Measurements from ENCODE around the gene FOXI2. TPM values are rescaled to one million over a fixed set of nuclear protein-coding genes. Genes with fewer than 3 reads are reported as not detected.

FOXI2 gene
- total and polyA plus RNA-seq, 2 of the 4 experiments (the other 2 are of a cell fraction), result not detected

GRCh38 chr10:127699311-127699710, 37.7 kb upstream of the FOXI2 start:
- Histone ChIP-seq H4K5ac (ENCODE audit: low read depth, low read length) (no peak overlapping the region), H3K14ac (replicated peaks; ENCODE audit: low read depth, low read length) (no peak overlapping the region), H2BK5ac (ENCODE audit: low read depth, low read length, poor library complexity, severe bottlenecking) (no peak overlapping the region), H4K20me1 (ENCODE audit: insufficient read depth, low read length) (no peaks in the 10 kb centered on the region), H2BK20ac (ENCODE audit: low read depth, low read length) (no peak overlapping the region), H3K56ac (ENCODE audit: extremely low read depth, insufficient read depth, low read length) (no peak overlapping the region), H3K36me3 (ENCODE audit: control insufficient read depth, insufficient read depth, low read length) (no peaks in the 10 kb centered on the region), H4K91ac (ENCODE audit: insufficient read depth, low read depth, low read length) (no peak overlapping the region), H3K4me1 (ENCODE audit: control insufficient read depth, insufficient read depth, low read length) (no peaks in the 10 kb centered on the region), H3K4me3 (ENCODE audit: insufficient read depth, low read depth, low read length) (no peak overlapping the region), H3K27ac (ENCODE audit: insufficient read depth, low read length) (no peak overlapping the region), H3K9me1 (ENCODE audit: insufficient read depth, low read length) (no peaks in the 10 kb centered on the region), H3K79me1 (ENCODE audit: low read depth in 1 of 2, low read length in 2 of 2) (no peaks in the 10 kb centered on the region), H3K23ac (ENCODE audit: low read depth, low read length) (no peak overlapping the region), H4K8ac (ENCODE audit: low read depth in 2 of 2, low read length in 2 of 2) (no peak overlapping the region), H2BK120ac (ENCODE audit: low read depth, low read length) (no peak overlapping the region), H2BK15ac (ENCODE audit: low read depth, low read length) (no peak overlapping the region), H3K9ac (ENCODE audit: low read depth, low read length) (no peak overlapping the region), H3K4ac (ENCODE audit: low read depth, low read length) (no peak overlapping the region), H3K4me2 (ENCODE audit: low read depth, low read length) (no peak overlapping the region), H3K27me3 (ENCODE audit: control insufficient read depth, insufficient read depth, low read length) (no peaks in the 10 kb centered on the region), H3K18ac (ENCODE audit: low read depth, low read length) (no peak overlapping the region), H2AK5ac (ENCODE audit: low read depth, low read length) (no peak overlapping the region), H3K9me3 (ENCODE audit: control insufficient read depth, insufficient read depth, low read length) (peaks cover 18% of the 10 kb centered on the region), H2AK9ac (replicated peaks; ENCODE audit: low read depth, low read length, poor library complexity) (no peak overlapping the region), H2AFZ (replicated peaks; ENCODE audit: low read length, poor library complexity) (no peak overlapping the region)
- dilution Hi-C loops (cut with HindIII; ENCODE audit: low sequenced_read_pairs, unreplicated experiment) (no loop called here), in situ Hi-C loops (cut with MboI; ENCODE audit: low sequenced_read_pairs) (no loop called here), intact Hi-C loops (cut with micrococcal nuclease) (no loop called here)
- DNase-seq, result no peak
- ChIA-PET POLR2A (ENCODE audit: unreplicated experiment) (no interaction called here), CTCF (no interaction called here)
- TF ChIP-seq ELK1 (IDR thresholded peaks at IDR 0.05; ENCODE audit: borderline replicate concordance, low read depth, low read length) (no peak), POLR2A (IDR thresholded peaks at IDR 0.05; ENCODE audit: low read depth, low read length) (no peak)
- BruUV-seq (replicated peaks), result no TSS peak
- no CpG with 5 or more reads among the region's 8 CpGs for WGBS, 2 experiments (ENCODE audit: extremely low coverage in 2 of 2, insufficient read length in 1 of 2)
- no peak for ATAC-seq (ENCODE audit: low read depth)
